ENCODE results near the gene TSPAN12.
"Not testable (repeated sequence)": the region's sequence is repeated elsewhere in the genome, so short reads cannot be mapped to it uniquely, and the experiment has no call there.

The TSPAN12 gene

DNA sequence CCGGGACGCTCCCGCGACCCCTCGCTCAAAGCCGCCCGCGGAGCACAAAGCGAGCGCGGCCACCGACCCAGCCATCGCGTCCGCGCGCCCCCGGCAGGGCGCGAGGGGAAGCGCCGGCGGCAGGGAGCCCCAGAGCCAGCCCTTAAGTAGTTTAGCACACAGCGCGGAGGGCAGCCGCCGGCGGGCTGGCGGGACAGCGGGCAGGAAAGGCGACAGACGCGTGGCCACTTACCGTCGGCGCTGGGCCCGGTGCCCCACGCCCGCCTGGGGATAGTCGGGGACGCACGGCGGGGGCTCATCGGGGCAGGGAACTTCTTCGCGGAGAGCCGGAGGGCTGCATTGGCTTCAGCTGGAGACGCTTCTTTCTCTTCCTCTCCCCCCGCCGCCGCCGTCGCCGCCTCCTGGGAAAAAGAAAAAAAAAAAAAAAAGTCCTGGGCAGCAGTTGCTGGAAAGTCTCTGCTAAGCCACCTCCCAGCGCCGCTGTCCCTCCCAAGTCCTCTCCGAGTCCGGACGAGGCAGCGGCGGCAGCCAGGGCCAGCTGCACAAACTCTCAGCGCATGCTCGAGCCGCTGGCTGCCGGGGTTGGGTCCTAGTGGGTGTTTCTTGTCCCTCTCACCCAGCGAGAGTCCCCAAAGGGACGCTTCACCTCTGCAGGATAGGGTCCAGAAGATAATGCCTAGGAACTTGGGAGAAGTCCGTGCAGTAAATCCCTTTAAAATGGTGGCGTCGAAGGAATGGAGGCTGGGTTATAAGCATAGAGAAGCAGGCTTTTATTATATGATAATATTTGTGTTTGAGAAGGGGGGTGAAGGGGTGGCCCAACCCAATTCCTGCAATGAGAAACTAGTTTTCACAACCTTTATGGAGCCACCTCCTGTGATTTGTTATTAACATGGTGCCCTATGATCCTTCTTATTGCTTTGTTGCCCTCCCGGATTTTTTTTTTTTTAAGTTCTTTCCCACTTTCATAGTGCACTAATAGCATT is at the start of gene TSPAN12:
TSPAN12 (minus strand) TSS at position 557 of the 986 bp plus-strand sequence. CDS start 1,381 bp downstream, outside the sequence.
- DNase-seq = peak; percentile 37

DNA sequence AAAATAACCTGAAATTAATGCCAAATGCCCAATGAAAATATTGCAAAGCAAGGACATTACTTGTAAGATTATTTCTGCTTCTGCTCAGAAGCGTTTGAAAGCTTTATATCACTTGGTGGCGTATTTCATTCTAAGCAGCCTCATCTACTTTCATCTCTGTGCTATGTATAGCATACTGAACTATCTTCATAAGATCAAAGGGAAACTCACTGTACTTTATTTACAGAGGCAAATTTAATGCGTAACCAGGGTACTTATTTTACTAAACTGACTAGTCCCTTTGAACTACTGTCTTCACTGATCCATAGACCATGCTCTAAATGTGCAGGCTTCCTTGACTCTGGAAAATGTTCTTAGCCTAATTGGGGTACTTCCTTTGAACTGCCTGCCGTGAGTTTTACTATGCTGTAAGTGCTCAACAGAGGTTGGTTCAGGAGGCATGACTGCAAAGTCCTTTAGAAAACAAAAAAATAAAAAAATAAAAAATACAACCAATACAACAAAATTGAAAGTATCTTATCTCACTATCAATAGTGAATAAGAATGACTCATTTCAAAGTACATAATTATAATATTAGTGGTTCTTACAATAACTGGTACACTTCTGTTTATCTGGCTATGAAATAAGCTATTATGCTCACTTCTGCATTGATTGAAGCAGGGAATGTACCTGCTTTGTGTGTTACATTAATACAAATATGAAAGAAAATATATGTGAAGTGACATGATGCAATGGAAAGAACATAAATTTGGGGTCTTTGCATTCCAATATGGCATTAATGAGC is 41.0 kb upstream of the TSPAN12 start:
- no peak for DNase-seq

DNA sequence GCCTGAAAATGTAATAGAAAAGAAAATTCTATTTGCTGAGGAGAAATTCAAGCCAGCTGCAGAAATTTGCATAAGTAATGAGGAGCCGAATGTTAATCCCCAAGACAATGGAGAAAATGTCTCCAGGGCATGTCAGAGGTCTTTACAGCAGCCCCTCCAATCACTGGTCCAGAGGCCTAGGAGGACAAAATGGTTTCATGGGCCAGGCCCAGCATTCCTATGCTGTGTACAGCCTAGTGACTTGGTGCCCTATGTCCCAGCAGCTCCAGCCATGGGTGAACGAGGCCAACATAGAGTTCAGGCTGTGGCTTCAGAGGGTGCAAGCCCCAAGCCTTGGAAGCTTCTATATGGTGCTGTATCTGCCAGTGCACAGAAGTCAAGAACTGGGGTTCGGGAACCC is 37.3 kb upstream of the TSPAN12 start:
- DNase-seq = not testable (repeated sequence)

DNA sequence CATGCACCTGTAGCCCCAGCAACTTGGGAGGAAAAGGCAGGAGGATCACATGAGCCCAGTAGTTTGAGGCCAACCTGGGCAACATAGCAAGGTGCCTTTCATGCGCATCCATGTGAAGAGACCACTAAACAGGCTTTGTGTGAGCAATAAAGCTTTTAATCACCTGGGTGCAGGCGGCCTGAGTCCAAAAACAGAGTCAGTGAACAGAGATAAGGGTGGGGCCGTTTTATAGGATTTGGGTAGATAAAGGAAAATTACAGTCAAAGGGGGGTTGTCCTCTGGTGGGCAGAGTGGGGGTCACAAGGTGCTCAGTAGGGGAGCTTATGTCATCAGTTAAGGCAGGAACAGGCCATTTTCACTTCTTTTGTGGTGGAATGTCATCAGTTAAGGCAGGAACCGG is 27.7 kb upstream of the TSPAN12 start:
- DNase-seq = not testable (repeated sequence)

DNA sequence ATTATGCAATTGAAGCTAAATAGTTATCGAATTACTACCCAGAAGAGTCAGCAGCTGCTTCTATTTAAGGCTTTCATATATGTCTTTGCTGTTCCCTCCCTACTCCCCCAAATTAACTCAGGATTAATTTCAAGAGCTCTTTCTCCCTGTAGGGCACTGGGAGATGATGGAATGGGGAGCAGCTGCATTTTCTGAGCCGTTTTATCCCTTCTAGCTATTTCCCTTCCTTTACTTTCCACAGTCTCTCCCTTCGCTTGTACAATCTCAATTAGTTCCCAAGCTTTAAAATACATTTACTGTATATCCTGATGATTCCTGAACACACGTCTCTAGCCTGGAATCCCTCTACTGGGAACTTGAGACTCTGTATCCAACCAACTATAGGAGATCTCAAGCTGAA is 19.8 kb upstream of the TSPAN12 start:
- peak; percentile 73 for DNase-seq

DNA sequence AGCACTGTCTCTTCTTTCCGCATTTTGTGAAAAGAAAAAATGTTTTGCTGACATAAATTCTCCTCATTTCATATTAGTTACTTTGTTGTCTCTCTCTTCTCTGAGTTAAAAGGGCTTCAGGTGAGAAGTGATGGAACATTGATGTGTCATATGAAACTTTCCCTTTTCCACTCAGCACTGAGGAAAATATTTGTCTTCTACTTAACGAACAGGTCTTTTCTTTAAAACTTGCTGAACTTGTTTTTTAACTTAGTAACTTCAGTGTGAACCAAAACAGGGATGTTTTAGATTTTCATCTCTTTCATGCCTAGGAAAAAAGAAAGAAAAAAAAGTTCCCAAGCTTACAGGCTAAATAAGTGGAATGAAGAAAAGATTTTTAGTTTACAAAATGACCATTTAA is 19.0 kb upstream of the TSPAN12 start:
- DNase-seq = no peak

DNA sequence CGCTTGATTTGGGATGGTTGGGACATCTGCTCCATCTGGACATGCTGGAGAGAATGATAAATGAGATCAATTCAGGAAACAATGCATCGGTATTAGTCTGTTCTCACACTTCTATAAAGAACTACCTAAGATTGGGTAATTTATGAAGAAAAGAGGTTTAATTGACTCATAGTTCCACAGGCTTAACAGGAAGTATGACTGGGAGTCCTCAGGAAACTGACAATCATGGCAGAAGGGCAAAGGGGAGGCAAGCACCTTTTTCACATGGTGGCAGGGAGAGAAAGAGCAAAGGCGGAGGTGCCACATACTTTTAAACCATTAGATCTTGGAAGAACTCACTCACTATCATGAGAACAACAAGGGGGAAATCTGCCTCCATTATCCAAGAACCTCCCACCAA is 16.8 kb upstream of the TSPAN12 start:
- DNase-seq = no peak

DNA sequence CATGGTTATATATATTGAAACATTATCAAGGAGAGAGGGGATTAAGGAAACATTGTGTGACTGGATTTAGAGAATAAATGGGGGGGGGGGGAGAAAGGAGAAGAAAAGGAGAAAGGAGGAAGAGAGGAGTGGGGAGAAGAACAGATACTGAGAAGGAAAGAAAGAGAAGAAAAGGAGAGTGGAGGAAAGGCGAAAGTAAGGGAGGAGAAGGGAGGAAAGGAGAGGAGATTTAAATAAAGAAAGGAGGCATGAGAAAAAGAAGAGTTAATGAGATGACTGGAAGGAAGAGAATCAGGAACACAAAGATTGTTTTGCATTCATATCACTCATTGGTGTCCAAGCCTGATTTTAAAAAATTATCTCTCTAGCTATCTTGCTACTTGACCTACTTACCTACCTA is 16.1 kb upstream of the TSPAN12 start:
- DNase-seq = no peak

- DNase-seq = no peak
Observed at GRCh38 chr7:120873401-120873800, 15.5 kb upstream of the TSPAN12 start.

GRCh38 chr7:120869700-120870099 is 11.8 kb upstream of the TSPAN12 start:
- no peak for DNase-seq

- DNase-seq = no peak
Observed at GRCh38 chr7:120867932-120868331, 10.0 kb upstream of the TSPAN12 start.

GRCh38 chr7:120865191-120865981 is 7.4 kb upstream of the TSPAN12 start:
- DNase-seq = no peak

DNA sequence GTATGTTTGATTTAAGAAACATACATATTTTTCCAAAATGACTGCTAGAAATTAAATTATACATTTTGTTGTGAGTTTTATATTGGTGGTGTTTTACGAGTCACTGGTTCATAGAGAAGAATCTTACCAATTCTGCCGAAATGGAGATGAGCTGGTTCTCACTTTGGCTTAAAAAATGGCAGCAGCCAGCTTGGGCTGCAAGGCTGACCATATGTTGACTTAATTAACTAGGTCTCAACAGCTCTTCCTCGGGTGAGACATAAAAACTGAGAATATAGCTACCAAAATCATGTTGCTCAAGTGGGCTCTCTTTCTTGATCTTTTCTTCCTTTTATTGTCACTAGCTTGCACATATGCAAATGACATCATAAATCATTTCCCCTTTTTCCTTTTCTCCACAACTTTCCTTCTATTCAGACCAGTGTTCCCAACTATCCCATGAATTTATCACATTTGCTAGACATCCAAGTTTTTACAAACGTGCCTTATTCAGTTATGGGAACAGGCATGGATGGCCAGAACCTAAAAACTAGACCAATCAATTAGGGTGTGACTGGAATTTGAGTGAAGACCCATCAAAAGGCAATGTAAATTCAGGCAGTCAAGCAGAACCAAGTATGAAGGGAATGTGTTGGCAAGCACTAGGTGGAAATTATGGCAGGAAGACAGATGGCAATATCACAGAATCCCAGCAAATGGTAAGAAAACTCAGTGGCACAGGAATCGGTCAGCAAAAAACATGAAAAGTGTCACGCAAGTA is 6.4 kb upstream of the TSPAN12 start:
- DNase-seq = peak; percentile 74

DNA sequence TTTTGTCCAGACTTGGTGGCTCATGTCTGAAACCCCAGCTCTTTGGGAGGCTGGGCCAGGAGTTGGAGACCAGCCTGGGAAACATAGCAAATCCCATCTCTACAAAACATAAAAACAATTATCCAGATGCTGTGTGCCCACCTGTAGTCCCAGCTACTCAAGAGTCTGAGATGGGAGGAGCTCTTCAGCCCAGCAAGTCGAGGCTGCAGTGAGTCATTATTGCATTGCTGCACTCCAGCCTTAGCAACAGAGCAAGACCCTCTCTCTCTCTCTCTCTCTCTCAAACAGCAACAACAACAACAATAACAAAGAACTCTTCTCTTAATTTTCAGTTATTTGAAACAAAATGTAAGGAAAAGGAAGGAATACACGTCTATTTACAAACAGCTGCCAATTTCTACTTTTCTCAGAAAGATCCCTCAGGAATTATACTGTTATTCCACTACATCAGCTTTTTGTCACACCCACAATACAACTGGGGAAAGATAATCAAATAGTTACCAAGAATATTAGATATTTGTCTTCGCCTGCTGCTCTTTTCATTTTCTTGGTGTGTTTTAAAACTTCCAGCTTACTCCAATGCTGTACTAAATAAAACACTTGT is 5.1 kb upstream of the TSPAN12 start:
- no peak for DNase-seq

GRCh38 chr7:120860156-120860555 is 2.2 kb upstream of the TSPAN12 start:
- DNase-seq = no peak

- DNase-seq = no peak
Observed at GRCh38 chr7:120859459-120859858, 1.5 kb upstream of the TSPAN12 start.

DNA sequence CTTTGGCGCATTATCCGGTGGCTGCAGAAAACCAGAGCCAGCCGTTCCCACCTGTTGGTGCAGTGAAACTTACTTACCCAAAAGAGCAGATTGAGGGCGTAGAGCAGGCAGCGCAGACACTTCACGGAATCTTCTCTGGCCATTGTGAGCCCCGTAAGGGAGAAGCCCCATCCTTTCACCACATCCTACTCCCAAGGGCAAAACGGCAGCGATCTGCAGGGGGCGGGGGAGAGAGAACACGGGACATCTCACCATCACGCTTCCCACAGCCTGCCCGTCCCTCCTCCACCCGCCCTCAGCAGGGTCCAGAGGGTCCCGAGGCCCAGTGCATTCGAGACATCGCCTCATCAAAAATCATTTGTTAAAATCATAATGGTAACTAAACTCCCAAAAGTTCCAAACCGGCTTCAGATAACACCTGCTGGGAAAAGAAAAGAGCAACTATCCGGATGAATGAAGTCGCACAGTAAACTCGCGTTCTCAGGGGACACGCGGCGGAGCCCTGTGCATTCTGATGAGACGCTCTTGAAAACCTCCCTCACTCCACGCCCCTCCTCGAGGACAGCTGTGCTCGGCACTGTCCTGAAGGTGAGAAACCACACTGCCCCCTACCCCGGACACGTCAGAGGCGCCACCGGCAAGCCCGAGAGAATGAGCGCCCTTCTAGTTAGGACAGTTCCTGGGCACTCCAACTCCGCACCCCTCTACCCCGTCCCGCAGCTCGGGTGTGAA is 1.2 kb downstream of the TSPAN12 start:
- peak; percentile 42 for DNase-seq

DNA sequence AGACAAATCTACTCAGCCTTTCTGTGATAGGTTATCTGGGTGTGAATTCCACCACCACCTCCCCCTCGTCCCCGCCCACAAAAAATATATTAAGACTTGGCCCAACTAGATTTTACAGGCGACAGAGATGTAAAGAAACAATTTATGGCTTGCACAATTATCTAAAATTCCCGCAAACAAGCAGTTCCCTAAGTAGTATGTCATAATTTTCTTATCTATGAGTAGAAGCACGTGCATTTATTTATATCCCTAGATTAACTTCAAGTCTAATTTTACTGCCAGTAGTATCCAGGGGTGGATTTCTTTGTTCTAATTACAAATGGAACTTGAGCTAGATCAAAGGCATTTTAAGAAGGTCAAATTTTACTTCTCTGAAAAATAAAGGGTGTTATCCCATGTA is 1.7 kb downstream of the TSPAN12 start:
- no peak for DNase-seq

DNA sequence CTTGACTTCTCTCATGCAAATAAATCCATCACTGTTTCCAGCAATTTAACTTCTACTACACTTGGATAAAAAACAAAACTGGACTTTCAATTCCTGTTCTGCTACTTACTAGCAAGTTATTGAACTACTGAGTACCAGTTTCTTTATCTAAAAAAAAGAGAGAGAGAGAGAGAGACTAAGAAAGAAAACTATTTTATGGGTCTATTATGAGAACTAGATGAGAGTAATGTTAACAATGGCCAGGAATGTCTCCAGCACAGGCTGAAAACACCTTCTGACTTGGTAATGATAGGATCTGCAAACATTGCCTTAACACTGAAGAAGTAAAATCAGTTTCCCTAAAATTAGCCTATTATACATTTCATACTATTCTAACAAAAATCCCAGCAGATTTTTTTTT is 5.2 kb downstream of the TSPAN12 start:
- no peak for DNase-seq

GRCh38 chr7:120843109-120843508 is 14.8 kb downstream of the TSPAN12 start:
- DNase-seq = peak; percentile 15

GRCh38 chr7:120842121-120842621 is 15.8 kb downstream of the TSPAN12 start:
- DNase-seq = no peak
